ENCODE data around the gene KIF11. TPM values are rescaled to one million over a fixed set of nuclear protein-coding genes. Genes with fewer than 3 reads are reported as not detected.

Gene KIF11
- total and polyA plus RNA-seq, 2 of the 4 experiments (the other 2 are of a cell fraction), result 8.8 to 18.3 TPM

DNA sequence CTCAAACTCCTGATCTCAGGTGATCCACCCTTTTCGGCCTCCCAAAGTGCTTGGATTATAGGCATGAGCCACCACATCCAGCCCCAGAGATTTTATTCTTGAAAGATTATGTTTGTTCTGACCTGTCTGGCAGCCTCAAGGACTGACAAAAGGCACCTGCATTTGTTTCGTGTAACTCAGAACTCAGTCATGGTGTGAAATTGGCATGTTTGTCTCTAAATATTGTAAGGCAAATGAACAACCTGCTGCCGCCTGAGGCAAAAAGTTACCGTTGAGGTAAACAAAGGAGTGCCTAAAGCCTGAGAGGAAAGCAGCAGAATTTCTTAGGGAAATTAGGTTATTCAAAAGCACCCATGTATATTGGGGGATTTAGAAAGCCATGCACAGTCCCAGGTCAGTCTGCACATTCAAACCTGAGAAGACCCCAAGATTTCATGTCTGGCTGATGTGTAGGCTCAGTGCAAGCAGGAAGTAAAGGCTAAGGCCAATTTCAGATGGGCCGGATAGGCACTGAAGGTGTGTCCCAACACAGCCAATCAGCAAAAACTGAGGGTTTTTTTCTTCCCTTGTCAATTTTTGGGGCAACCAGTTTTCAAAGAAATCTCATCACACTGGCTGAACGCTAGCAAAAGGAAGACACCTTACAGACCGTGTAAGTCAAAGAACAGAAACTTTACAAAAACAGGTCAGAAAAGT lies 63.5 kb downstream of the KIF11 start:
- Histone ChIP-seq H2AK9ac (replicated peaks; ENCODE audit: low read depth, low read length, poor library complexity) (no peak overlapping the region), H3K14ac (replicated peaks; ENCODE audit: low read depth, low read length) (no peak overlapping the region), H3K9ac (ENCODE audit: low read depth, low read length) (no peak overlapping the region), H3K27ac (ENCODE audit: insufficient read depth, low read length) (no peak overlapping the region; the same call in 1 of the 2 replicates), H2BK20ac (ENCODE audit: low read depth, low read length) (peak overlapping the region; percentile 48; the same call in 1 of the 2 replicates), H2AFZ (replicated peaks; ENCODE audit: low read length, poor library complexity) (no peak overlapping the region), H3K4me3 (ENCODE audit: insufficient read depth, low read depth, low read length) (no peak overlapping the region), H3K56ac (ENCODE audit: extremely low read depth, insufficient read depth, low read length) (no peak overlapping the region), H3K4ac (ENCODE audit: low read depth, low read length) (peak overlapping the region; percentile 23), H2BK5ac (ENCODE audit: low read depth, low read length, poor library complexity, severe bottlenecking) (no peak overlapping the region), H4K91ac (ENCODE audit: insufficient read depth, low read depth, low read length) (no peak overlapping the region; the same call in 1 of the 2 replicates), H3K4me2 (ENCODE audit: low read depth, low read length) (no peak overlapping the region), H3K27me3 (ENCODE audit: control insufficient read depth, insufficient read depth, low read length) (no peaks in the 10 kb centered on the region), H3K36me3 (ENCODE audit: control insufficient read depth, insufficient read depth, low read length) (no peaks in the 10 kb centered on the region), H2BK120ac (ENCODE audit: low read depth, low read length) (peak overlapping the region; percentile 1; the same call in 1 of the 2 replicates), H3K18ac (ENCODE audit: low read depth, low read length) (no peak overlapping the region), H2AK5ac (ENCODE audit: low read depth, low read length) (no peak overlapping the region), H3K79me1 (ENCODE audit: low read depth in 1 of 2, low read length in 2 of 2) (peaks cover 3 to 11% of the 10 kb centered on the region in 2 experiments; a peak in 2 of 4 replicates), H3K9me1 (ENCODE audit: insufficient read depth, low read length) (no peaks in the 10 kb centered on the region), H3K23ac (ENCODE audit: low read depth, low read length) (no peak overlapping the region), H4K8ac (ENCODE audit: low read depth in 2 of 2, low read length in 2 of 2) (no peak overlapping the region), H2BK15ac (ENCODE audit: low read depth, low read length) (no peak overlapping the region), H3K4me1 (ENCODE audit: control insufficient read depth, insufficient read depth, low read length) (peaks cover 4% of the 10 kb centered on the region), H4K20me1 (ENCODE audit: insufficient read depth, low read length) (no peaks in the 10 kb centered on the region), H3K9me3 (ENCODE audit: control insufficient read depth, insufficient read depth, low read length) (no peaks in the 10 kb centered on the region), H4K5ac (ENCODE audit: low read depth, low read length) (no peak overlapping the region)
- ChIA-PET POLR2A (ENCODE audit: unreplicated experiment) (no interaction called here), CTCF (interaction anchor here (0.6 to 1.1 kb wide), 2 partner anchors 24 to 49 kb away, joined by 3 read pairs; no protein-coding TSS in a partner anchor)
- 87% methylated on average over 3 of the region's 7 CpGs; no CpG with 5 or more reads in 1 of the 2 experiments for WGBS, 2 experiments (ENCODE audit: extremely low coverage in 2 of 2, insufficient read length in 1 of 2)
- intact Hi-C loops (cut with micrococcal nuclease) (no loop called here), dilution Hi-C loops (cut with HindIII; ENCODE audit: low sequenced_read_pairs, unreplicated experiment) (no loop called here), in situ Hi-C loops (cut with MboI; ENCODE audit: low sequenced_read_pairs) (no loop called here)
- ATAC-seq (ENCODE audit: low read depth) (no peak), DNase-seq (no peak)
- BruUV-seq (replicated peaks), result no TSS peak
- TF ChIP-seq, protein P1, sequence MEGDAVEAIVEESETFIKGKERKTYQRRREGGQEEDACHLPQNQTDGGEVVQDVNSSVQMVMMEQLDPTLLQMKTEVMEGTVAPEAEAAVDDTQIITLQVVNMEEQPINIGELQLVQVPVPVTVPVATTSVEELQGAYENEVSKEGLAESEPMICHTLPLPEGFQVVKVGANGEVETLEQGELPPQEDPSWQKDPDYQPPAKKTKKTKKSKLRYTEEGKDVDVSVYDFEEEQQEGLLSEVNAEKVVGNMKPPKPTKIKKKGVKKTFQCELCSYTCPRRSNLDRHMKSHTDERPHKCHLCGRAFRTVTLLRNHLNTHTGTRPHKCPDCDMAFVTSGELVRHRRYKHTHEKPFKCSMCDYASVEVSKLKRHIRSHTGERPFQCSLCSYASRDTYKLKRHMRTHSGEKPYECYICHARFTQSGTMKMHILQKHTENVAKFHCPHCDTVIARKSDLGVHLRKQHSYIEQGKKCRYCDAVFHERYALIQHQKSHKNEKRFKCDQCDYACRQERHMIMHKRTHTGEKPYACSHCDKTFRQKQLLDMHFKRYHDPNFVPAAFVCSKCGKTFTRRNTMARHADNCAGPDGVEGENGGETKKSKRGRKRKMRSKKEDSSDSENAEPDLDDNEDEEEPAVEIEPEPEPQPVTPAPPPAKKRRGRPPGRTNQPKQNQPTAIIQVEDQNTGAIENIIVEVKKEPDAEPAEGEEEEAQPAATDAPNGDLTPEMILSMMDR (conservative IDR thresholded peaks at IDR 0.05; ENCODE audit: low read depth, low read length), result no peak
- TF ChIP-seq RCOR1 (IDR thresholded peaks at IDR 0.05; ENCODE audit: insufficient replicate concordance, low read length) (no peak), MAFK (IDR thresholded peaks at IDR 0.05; ENCODE audit: low read depth, low read length) (no peak), SMC3 (IDR thresholded peaks at IDR 0.05; ENCODE audit: low read depth, low read length) (no peak), RAD21 (IDR thresholded peaks at IDR 0.05; ENCODE audit: low read length) (no peak), BHLHE40 (IDR thresholded peaks at IDR 0.05; ENCODE audit: low read depth, low read length) (no peak), FOS (IDR thresholded peaks at IDR 0.05; ENCODE audit: low read depth, low read length) (no peak), RFX5 (IDR thresholded peaks at IDR 0.05; ENCODE audit: low read depth, low read length) (no peak), NFE2L2 (IDR thresholded peaks at IDR 0.05; ENCODE audit: low read depth, low read length) (no peak), CHD1 (IDR thresholded peaks at IDR 0.05; ENCODE audit: low read depth, low read length) (no peak)
- TF ChIP-seq, protein P2, sequence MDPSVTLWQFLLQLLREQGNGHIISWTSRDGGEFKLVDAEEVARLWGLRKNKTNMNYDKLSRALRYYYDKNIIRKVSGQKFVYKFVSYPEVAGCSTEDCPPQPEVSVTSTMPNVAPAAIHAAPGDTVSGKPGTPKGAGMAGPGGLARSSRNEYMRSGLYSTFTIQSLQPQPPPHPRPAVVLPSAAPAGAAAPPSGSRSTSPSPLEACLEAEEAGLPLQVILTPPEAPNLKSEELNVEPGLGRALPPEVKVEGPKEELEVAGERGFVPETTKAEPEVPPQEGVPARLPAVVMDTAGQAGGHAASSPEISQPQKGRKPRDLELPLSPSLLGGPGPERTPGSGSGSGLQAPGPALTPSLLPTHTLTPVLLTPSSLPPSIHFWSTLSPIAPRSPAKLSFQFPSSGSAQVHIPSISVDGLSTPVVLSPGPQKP (IDR thresholded peaks at IDR 0.05; ENCODE audit: borderline replicate concordance, low read depth, low read length), result no peak
